H1 (cell line): ENCODE results near the gene IBSP. TPM values are rescaled to one million over a fixed set of nuclear protein-coding genes. Genes with fewer than 3 reads are reported as not detected.

Experiments
- CTCF ChIA-PET: fragments of 300-600 bp; sonication (Branson Sonifier 250); formaldehyde crosslinking; loops from one replicate; lab custom pipeline; 2021; ENCODE audit not compliant: partially characterized antibody; lab: Charles Lee
- POLR2A ChIA-PET: fragments of 300-600 bp; sonication (Branson Sonifier 250); formaldehyde crosslinking; loops from one replicate; lab custom pipeline; 2021; ENCODE audit warnings: inconsistent platforms; ENCODE audit not compliant: partially characterized antibody; lab: Charles Lee
- DNase-seq, 2 experiments: peaks; one replicate each; pipeline versions ENCODE4 v3.0.0 to v3.0.0-alpha.2; 2010 to 2022; ENCODE audit warnings: low spot score in 2 of 2, low read depth in 1 of 2, mixed read lengths in 1 of 2
- FAIRE-seq: peaks from 2 replicates; lab custom pipeline; 2011; peaks lifted over from hg19 to GRCh38; lab: Jason Lieb, UNC
- H2AFZ ChIP-seq: 2 replicates; pipeline ENCODE4 v1.8.1; 2012; ENCODE audit warnings: low read length, inconsistent platforms
- H2AK5ac ChIP-seq: 2 replicates; pipeline ENCODE4 v1.6.1; 2013; ENCODE audit warnings: low read depth, low read length
- H2BK120ac ChIP-seq: replicated peaks from 2 replicates; pipeline ENCODE3; 2013; ENCODE audit warnings: low read depth, low read length, inconsistent platforms
- H2BK12ac ChIP-seq: 2 replicates; pipeline ENCODE4 v1.6.1; 2013; ENCODE audit warnings: low read depth, low read length
- H2BK15ac ChIP-seq: 2 replicates; pipeline ENCODE4 v1.6.1; 2013; ENCODE audit warnings: low read length
- H2BK20ac ChIP-seq: 2 replicates; pipeline ENCODE4 v1.6.1; 2013; ENCODE audit warnings: low read length
- H2BK5ac ChIP-seq: 2 replicates; pipeline ENCODE4 v1.6.1; 2013; ENCODE audit warnings: low read depth, low read length
- H3K14ac ChIP-seq: 2 replicates; pipeline ENCODE4 v1.6.1; 2013; ENCODE audit warnings: inconsistent platforms; ENCODE audit not compliant: insufficient read length
- H3K18ac ChIP-seq: 2 replicates; pipeline ENCODE4 v1.6.1; 2013; ENCODE audit warnings: low read length; ENCODE audit errors: extremely low read depth
- H3K23ac ChIP-seq: 2 replicates; pipeline ENCODE4 v1.6.1; 2013; ENCODE audit warnings: inconsistent platforms; ENCODE audit not compliant: insufficient read length
- H3K23me2 ChIP-seq: 2 replicates; pipeline ENCODE4 v1.6.1; 2013; ENCODE audit warnings: low read depth, low read length
- H3K27ac ChIP-seq: 2 replicates; pipeline ENCODE4 v1.6.1; 2011; ENCODE audit warnings: low read depth, low read length, inconsistent platforms
- H3K27me3 ChIP-seq, 4 experiments: replicated peaks in 1 of 4; 1 replicate in 1 of 4; 2 replicates in 3 of 4; pipeline versions ENCODE4 v1.6.1 to v1.8.1; 2011 to 2013; ENCODE audit warnings: low read length in 3 of 4, mild to moderate bottlenecking in 3 of 4, inconsistent platforms in 2 of 4, mixed read lengths in 2 of 4, moderate library complexity in 1 of 4; ENCODE audit not compliant: control insufficient read depth in 3 of 4, insufficient read depth in 3 of 4; ENCODE audit errors: extremely low read depth in 1 of 4
- H3K36me3 ChIP-seq, 4 experiments: 2 replicates each; pipeline versions ENCODE4 v1.6.1 to v1.8.1; 2011 to 2013; ENCODE audit warnings: mild to moderate bottlenecking in 4 of 4, low read length in 3 of 4, moderate library complexity in 2 of 4, control low read depth in 1 of 4, inconsistent platforms in 1 of 4; ENCODE audit not compliant: insufficient read depth in 4 of 4, control insufficient read depth in 2 of 4
- H3K4ac ChIP-seq: replicated peaks from 2 replicates; pipeline ENCODE3; 2013; ENCODE audit warnings: low read length, low read depth, mixed read lengths, inconsistent platforms; ENCODE audit not compliant: insufficient read length
- H3K4me1 ChIP-seq, 4 experiments: replicated peaks in 1 of 4; 1 replicate in 1 of 4; 2 replicates in 3 of 4; pipeline versions ENCODE4 v1.6.1 to v1.8.1; 2011 to 2013; ENCODE audit warnings: low read length in 3 of 4, inconsistent platforms in 2 of 4, mixed read lengths in 1 of 4; ENCODE audit not compliant: insufficient read depth in 4 of 4, control insufficient read depth in 3 of 4
- H3K4me2 ChIP-seq, 2 experiments: 2 replicates each; pipeline versions ENCODE4 v1.6.1 to v1.8.1; 2011 to 2013; ENCODE audit warnings: low read depth in 2 of 2, low read length in 2 of 2, control low read depth in 1 of 2, inconsistent platforms in 1 of 2, mild to moderate bottlenecking in 1 of 2; ENCODE audit not compliant: insufficient read depth in 1 of 2
- H3K4me3 ChIP-seq, 4 experiments: fragments of 200-600, 300-600 bp in 1 of 4; sonication (generic), shearing (Covaris generic), sonication (Bioruptor Twin) in 1 of 4; 2 replicates each; pipeline versions ENCODE4 v1.5.1 to v1.8.1; 2011 to 2016; ENCODE audit warnings: low read length in 4 of 4, low read depth in 3 of 4, control low read depth in 2 of 4, inconsistent platforms in 2 of 4, mild to moderate bottlenecking in 2 of 4, mixed read lengths in 1 of 4, moderate library complexity in 1 of 4; ENCODE audit not compliant: insufficient read depth in 2 of 4; ENCODE audit errors: extremely low read depth in 1 of 4
- H3K56ac ChIP-seq: replicated peaks from 2 replicates; pipeline ENCODE3; 2013; ENCODE audit warnings: low read depth, mild to moderate bottlenecking, mixed read lengths, low read length, inconsistent platforms; ENCODE audit not compliant: insufficient read length
- H3K79me1 ChIP-seq: 2 replicates; pipeline ENCODE4 v1.6.1; 2013; ENCODE audit warnings: low read depth, low read length, control low read depth
- H3K79me2 ChIP-seq, 2 experiments: 2 replicates each; pipeline versions ENCODE4 v1.6.1 to v1.8.1; 2012 to 2013; ENCODE audit warnings: low read length in 2 of 2, mild to moderate bottlenecking in 2 of 2, inconsistent platforms in 1 of 2; ENCODE audit not compliant: insufficient read depth in 2 of 2, control insufficient read depth in 1 of 2
- H3K9ac ChIP-seq, 4 experiments: replicated peaks in 1 of 4; 1 replicate in 1 of 4; 2 replicates in 3 of 4; pipeline versions ENCODE4 v1.6.1 to v1.8.1; 2011 to 2013; ENCODE audit warnings: low read depth in 3 of 4, low read length in 3 of 4, control low read depth in 2 of 4, mild to moderate bottlenecking in 2 of 4, moderate library complexity in 2 of 4, inconsistent platforms in 1 of 4; ENCODE audit errors: extremely low read depth in 1 of 4
- H3K9me3 ChIP-seq, 2 experiments: 2 replicates each; pipeline versions ENCODE4 v1.6.1 to v1.8.1; 2012 to 2013; ENCODE audit warnings: mild to moderate bottlenecking in 2 of 2, moderate library complexity in 2 of 2, control low read depth in 1 of 2, inconsistent platforms in 1 of 2, low read depth in 1 of 2, low read length in 1 of 2, mixed read lengths in 1 of 2; ENCODE audit not compliant: insufficient read depth in 2 of 2
- H4K20me1 ChIP-seq, 2 experiments: replicated peaks in 1 of 2; 2 replicates each; pipeline versions ENCODE3 to v1.8.1; 2011 to 2013; ENCODE audit warnings: inconsistent platforms in 2 of 2, low read length in 2 of 2, mild to moderate bottlenecking in 1 of 2; ENCODE audit not compliant: insufficient read depth in 2 of 2, control insufficient read depth in 1 of 2
- H4K5ac ChIP-seq: 2 replicates; pipeline ENCODE4 v1.6.1; 2013; ENCODE audit warnings: low read length, low read depth, mixed read lengths, inconsistent platforms; ENCODE audit not compliant: insufficient read length
- H4K8ac ChIP-seq: 2 replicates; pipeline ENCODE4 v1.8.0; 2013; ENCODE audit warnings: mild to moderate bottlenecking, moderate library complexity, low read length, inconsistent platforms; ENCODE audit not compliant: insufficient read depth; ENCODE audit errors: extremely low read depth
- H4K91ac ChIP-seq: replicated peaks from 2 replicates; pipeline ENCODE3; 2013; ENCODE audit warnings: low read length, mixed read lengths, inconsistent platforms; ENCODE audit not compliant: insufficient read length
- CBX5 ChIP-seq: fragments of 300-800, 300-1000 bp; sonication (generic); IDR thresholded peaks from 2 replicates; pipeline ENCODE4 v1.7.1; 2016; ENCODE audit warnings: antibody characterized with exemption, low read length, low read depth
- CREB1 ChIP-seq: IDR thresholded peaks from 2 replicates; pipeline ENCODE4 v1.6.1; 2012; ENCODE audit warnings: inconsistent platforms
- polyA plus RNA-seq, 7 experiments: library from polyadenylated mRNA; depleted of rRNA in 3 of 7; stranded (reverse) in 5 of 7; unstranded in 2 of 7; fragments of >200 nt in 5 of 7; fragments of 200-250 nt in 2 of 7; gene quantifications; 1 replicate in 5 of 7; 2 replicates in 1 of 7; 4 replicates in 1 of 7; pipeline versions ENCODE4 v1.2.1 to v1.2.3, GENCODE V29; 2011 to 2013; ENCODE audit warnings: missing spikeins in 2 of 7, mixed read lengths in 2 of 7
- total RNA-seq: library from RNA; stranded (reverse); fragmentation: NEBNext Ultra II Directional; extraction: Animal tissue kit (Norgen Biotek cat#: 25700); gene quantifications from 2 replicates; pipeline ENCODE4 v1.2.1, GENCODE V29; 2021

Gene IBSP
- total and polyA plus RNA-seq, 2 of the 8 experiments (the other 6 are each of a cell fraction or from before 2014, with no cell fraction given), result not detected

- Histone ChIP-seq H4K91ac (no peak overlapping the region), H2BK12ac (no peak overlapping the region), H3K18ac (no peak overlapping the region), H2BK20ac (no peak overlapping the region), H2BK15ac (no peak overlapping the region), H3K4me2 (no peak overlapping the region), H2AFZ (no peak overlapping the region), H2BK5ac (no peak overlapping the region), H3K79me2 (no peaks in the 10 kb centered on the region), H3K9ac (no peak overlapping the region), H3K56ac (no peak overlapping the region), H3K14ac (no peak overlapping the region), H3K27ac (no peak overlapping the region), H3K79me1 (no peaks in the 10 kb centered on the region), H2AK5ac (no peak overlapping the region), H3K23me2 (no peaks in the 10 kb centered on the region), H3K23ac (no peak overlapping the region), H4K20me1 (no peaks in the 10 kb centered on the region), H3K4me1 (no peaks in the 10 kb centered on the region), H3K27me3 (no peaks in the 10 kb centered on the region), H3K36me3 (no peaks in the 10 kb centered on the region), H2BK120ac (no peak overlapping the region), H4K8ac (no peak overlapping the region), H3K4ac (no peak overlapping the region), H4K5ac (no peak overlapping the region), H3K9me3 (no peaks in the 10 kb centered on the region), H3K4me3 (no peak overlapping the region)
- DNase-seq, result no peak
- no peak for TF ChIP-seq CBX5
- no peak for TF ChIP-seq CREB1
- no peak for FAIRE-seq
- ChIA-PET POLR2A (interaction anchor here (0.6 kb wide), 1 partner anchor 18 kb away, joined by 3 read pairs; no protein-coding TSS in a partner anchor), CTCF (interaction anchor here (0.9 kb wide), 1 partner anchor 36 kb away, joined by 3 read pairs; no protein-coding TSS in a partner anchor)
These were observed 3.5 kb downstream of the IBSP start for GRCh38 chr4:87802858-87803257.
